GM12891 (cell line): ENCODE data around the gene ANKS1A.

ENCODE experiments used
- POLR2A ChIP-seq: IDR thresholded peaks from 2 replicates; pipeline ENCODE4 v1.6.1; 2011; ENCODE audit warnings: low read depth, low read length, control low read depth
- POLR2AphosphoS5 ChIP-seq: IDR thresholded peaks from 2 replicates; pipeline ENCODE4 v1.6.1; 2011; ENCODE audit warnings: low read depth, low read length, control low read depth
- SPI1 ChIP-seq: IDR thresholded peaks from 2 replicates; pipeline ENCODE4 v1.6.1; 2011; ENCODE audit warnings: low read depth, low read length, control low read depth
- TAF1 ChIP-seq: IDR thresholded peaks from 2 replicates; pipeline ENCODE4 v1.6.1; 2011; ENCODE audit warnings: low read depth, low read length, control low read depth

DNA sequence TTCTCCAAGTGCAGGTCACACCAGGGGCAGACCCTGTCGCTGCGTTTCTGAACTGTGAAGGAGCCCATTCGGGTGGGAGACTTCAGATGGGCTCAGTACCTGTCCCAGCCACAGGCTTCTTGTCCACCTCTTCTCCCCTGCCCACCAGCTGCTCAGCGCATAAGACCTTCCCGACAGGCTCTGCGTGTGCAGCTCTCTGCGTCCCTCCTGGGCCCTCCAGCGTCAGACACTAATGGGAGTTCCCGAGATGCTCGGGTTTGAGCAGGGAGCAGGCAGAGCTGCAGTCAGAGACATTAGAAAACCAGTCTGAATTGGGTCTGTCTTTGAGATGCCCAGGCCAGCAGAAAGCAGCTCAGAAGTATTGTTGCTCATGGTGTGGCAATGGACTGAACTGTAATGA is 201.7 kb downstream of the ANKS1A start:
- no peak for TF ChIP-seq POLR2AphosphoS5
- TF ChIP-seq SPI1, result no peak
- no peak for TF ChIP-seq POLR2A
- no peak for TF ChIP-seq TAF1
